Brain microvascular endothelial cell (primary cell): ENCODE data around the gene SPECC1L.

Source experiments
- DNase-seq: peaks from one replicate; pipeline ENCODE4 v3.0.0-alpha.2; 2020
- H3K27ac ChIP-seq: fragments of 250-450 bp; sonication (Bioruptor Pico); 2 replicates; pipeline ENCODE4 v1.5.1; 2020; ENCODE audit warnings: mild to moderate bottlenecking, moderate library complexity
- H3K27me3 ChIP-seq: fragments of 250-450 bp; sonication (Bioruptor Pico); replicated peaks from 2 replicates; pipeline ENCODE4 v1.5.1; 2020; ENCODE audit warnings: mild to moderate bottlenecking
- H3K36me3 ChIP-seq: fragments of 250-450 bp; sonication (Bioruptor Pico); replicated peaks from 2 replicates; pipeline ENCODE4 v1.5.1; 2020; ENCODE audit warnings: mild to moderate bottlenecking
- H3K4me3 ChIP-seq: 2 replicates; pipeline ENCODE4 v1.5.1; 2011; ENCODE audit warnings: low read depth, mild to moderate bottlenecking, control low read depth, low read length, moderate library complexity
- CTCF ChIP-seq: IDR thresholded peaks from 2 replicates; pipeline ENCODE4 v1.5.1; 2011; ENCODE audit warnings: low read depth, mild to moderate bottlenecking, moderate library complexity, low read length, control low read depth, inconsistent platforms; ENCODE audit errors: missing control alignments
- in situ Hi-C: cut with HindIII; loops from 2 replicates; pipeline ENCODE4 v1.10.0; 2017; ENCODE audit warnings: low sequenced_read_pairs, low pct_ligation_motif_present

SPECC1L gene

DNA sequence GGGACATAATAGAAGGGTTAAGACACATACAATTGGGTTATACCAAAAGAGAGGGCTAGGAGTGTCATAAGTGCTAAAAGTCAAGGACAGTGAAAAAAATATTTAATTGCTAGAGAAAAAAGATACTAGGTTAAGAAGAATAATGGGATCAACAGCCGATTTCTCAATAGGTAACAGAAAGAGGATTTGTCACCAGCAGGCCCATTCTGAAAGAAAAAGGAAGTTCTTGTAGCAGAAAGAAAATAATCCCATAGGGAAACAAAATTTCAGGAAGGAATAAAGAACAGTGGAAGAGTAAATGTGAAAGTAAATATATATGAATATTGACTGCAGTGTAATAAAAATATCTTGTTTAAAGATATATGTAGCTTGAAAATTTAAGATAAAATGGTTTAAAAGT is 113.5 kb downstream of the SPECC1L start:
- in situ Hi-C loops, result no loop called here
- Histone ChIP-seq H3K36me3 (peaks cover 8% of the 10 kb centered on the region), H3K27ac (no peak overlapping the region), H3K4me3 (no peak overlapping the region), H3K27me3 (no peaks in the 10 kb centered on the region)
- DNase-seq, result no peak
- TF ChIP-seq CTCF, result no peak

DNA sequence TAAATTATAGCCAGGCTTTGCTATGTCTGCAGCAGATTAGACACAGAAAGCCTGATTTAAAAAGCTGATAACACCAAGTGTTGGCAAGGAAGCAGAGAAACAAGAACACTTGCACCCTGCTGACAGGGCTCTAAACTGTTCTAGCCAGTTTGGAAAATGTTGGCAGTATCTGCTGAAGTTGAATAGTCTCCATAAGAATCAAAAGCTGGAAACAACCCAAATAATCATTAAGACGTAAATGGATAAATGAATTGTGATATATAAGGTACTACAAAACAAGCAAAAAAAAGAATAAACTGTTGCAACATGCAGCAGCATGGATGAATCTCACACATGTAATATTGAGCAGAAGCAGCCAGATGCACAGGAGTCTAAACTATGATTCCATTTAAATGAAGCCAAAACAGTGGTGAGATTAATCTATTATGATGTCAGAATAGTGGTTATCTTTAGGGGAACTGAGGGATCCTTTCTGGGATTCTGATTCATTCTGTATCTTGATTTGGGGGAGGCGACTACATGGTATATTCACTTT is 116.4 kb downstream of the SPECC1L start:
- DNase-seq, result no peak
- Histone ChIP-seq H3K4me3 (no peak overlapping the region), H3K27me3 (no peaks in the 10 kb centered on the region), H3K27ac (no peak overlapping the region), H3K36me3 (peaks cover 3% of the 10 kb centered on the region)
- TF ChIP-seq CTCF, result no peak
- in situ Hi-C loops, result no loop called here

DNA sequence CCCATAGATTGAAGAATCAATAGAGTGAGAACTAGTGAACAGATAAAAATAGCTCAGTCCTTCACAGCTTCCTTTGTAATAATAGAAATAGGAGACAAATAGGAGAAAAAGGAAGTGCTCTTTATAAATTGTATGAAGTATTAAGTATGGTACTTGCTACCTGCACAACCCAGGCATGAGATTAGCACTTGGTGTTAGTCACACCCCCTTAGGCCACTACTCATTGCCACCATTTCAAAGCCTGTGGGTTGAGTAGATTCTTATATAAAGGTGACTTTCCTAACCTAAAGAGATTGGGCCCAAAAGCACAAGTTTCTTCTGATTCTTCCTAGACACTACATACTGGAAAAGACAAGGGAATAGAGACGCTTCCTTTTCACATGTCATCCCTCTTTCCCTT is 119.0 kb downstream of the SPECC1L start:
- H3K36me3 ChIP-seq, result peaks cover under 1% of the 10 kb centered on the region
- no peak for DNase-seq
- no peaks in the 10 kb centered on the region for H3K27me3 ChIP-seq
- no peak for TF ChIP-seq CTCF
- H3K4me3 ChIP-seq, result no peak overlapping the region
- no peak overlapping the region for H3K27ac ChIP-seq
- in situ Hi-C loops, result no loop called here

DNA sequence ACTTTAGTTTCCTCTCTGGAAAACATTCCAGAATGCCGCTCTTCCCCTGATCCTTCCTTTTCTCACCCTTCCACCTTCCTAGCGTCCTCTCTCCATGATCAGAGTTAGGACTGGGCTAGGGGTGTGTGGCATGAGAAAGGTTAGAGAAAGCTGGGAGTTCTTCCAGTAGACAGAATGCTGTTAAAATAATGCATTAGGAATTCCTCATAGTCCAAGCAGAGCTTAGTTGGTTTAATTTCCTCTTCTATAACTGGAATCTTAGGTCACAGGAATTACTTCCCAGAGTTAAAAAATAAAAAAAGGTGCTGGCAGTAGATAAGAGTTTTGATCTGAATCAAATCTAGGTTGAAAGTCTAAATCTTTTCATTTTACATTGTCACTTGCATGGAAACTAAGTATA is 119.5 kb downstream of the SPECC1L start:
- Histone ChIP-seq H3K27me3 (no peaks in the 10 kb centered on the region), H3K4me3 (no peak overlapping the region), H3K36me3 (no peaks in the 10 kb centered on the region), H3K27ac (no peak overlapping the region)
- TF ChIP-seq CTCF, result no peak
- in situ Hi-C loops, result no loop called here
- DNase-seq, result no peak

DNA sequence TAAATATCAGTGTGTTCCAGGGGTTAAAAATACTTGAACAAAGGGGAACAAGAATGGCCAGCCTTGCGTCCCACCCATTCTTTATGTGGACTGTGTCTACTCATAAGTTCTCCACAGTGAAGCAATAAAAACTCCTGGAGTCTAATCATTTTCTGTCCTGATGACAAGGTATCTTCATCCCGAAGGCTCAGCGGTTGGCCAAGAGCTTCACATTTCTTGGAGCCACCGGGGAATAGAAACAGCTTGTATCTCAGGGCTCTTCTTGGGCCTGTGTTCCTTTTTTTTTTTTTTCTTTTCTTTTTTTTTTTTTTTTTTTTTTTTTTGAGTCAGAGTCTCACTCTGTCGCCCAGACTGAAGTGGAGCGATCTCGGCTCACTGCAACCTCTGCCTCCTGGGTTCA is 119.9 kb downstream of the SPECC1L start:
- no peak overlapping the region for H3K27ac ChIP-seq
- H3K27me3 ChIP-seq, result no peaks in the 10 kb centered on the region
- peak; percentile 50 for DNase-seq
- H3K36me3 ChIP-seq, result no peaks in the 10 kb centered on the region
- H3K4me3 ChIP-seq, result no peak overlapping the region
- TF ChIP-seq CTCF, result no peak
- in situ Hi-C loops, result no loop called here

GRCh38 chr22:24391836-24392217 is 121.2 kb downstream of the SPECC1L start:
- peak; percentile 72 for DNase-seq
- in situ Hi-C loops, result no loop called here
- H3K27ac ChIP-seq, result peak overlapping the region; percentile 12

More at GRCh38 chr22:24391836-24392217, 121.2 kb downstream of the SPECC1L start:
- TF ChIP-seq CTCF, result no peak
- Histone ChIP-seq H3K27me3 (no peaks in the 10 kb centered on the region), H3K36me3 (peaks cover 7% of the 10 kb centered on the region), H3K4me3 (no peak overlapping the region)
